Liver (tissue), 9 donors: ENCODE results near the gene EGF. TPM values are rescaled to one million over a fixed set of nuclear protein-coding genes. Genes with fewer than 3 reads are reported as not detected.

Experiments used
- DNase-seq: peaks from one replicate; pipeline ENCODE4 v3.0.0-alpha.2; 2017; ENCODE audit warnings: low spot score
- H3K27ac ChIP-seq, 2 donors: one replicate each; pipeline ENCODE4 v1.7.0; 2013; ENCODE audit warnings: inconsistent platforms in 2 of 2, low read length in 2 of 2, control low read depth in 1 of 2, low read depth in 1 of 2, mild to moderate bottlenecking in 1 of 2
- H3K27me3 ChIP-seq, 4 donors: one replicate each; pipeline versions ENCODE4 v1.6.1 to v1.7.0; 2013; ENCODE audit warnings: low read length in 3 of 4, inconsistent platforms in 1 of 4, mild to moderate bottlenecking in 1 of 4, moderate library complexity in 1 of 4; ENCODE audit not compliant: control insufficient read depth in 4 of 4, insufficient read depth in 4 of 4
- H3K36me3 ChIP-seq, 4 donors: one replicate each; pipeline versions ENCODE4 v1.6.1 to v1.7.0; 2013; ENCODE audit warnings: low read length in 3 of 4, mild to moderate bottlenecking in 3 of 4, low read depth in 1 of 4, moderate library complexity in 1 of 4; ENCODE audit not compliant: control insufficient read depth in 4 of 4, insufficient read depth in 3 of 4
- H3K4me1 ChIP-seq, 4 donors: one replicate each; pipeline versions ENCODE4 v1.6.1 to v1.7.0; 2013; ENCODE audit warnings: low read length in 3 of 4, mild to moderate bottlenecking in 3 of 4, moderate library complexity in 1 of 4; ENCODE audit not compliant: control insufficient read depth in 4 of 4, insufficient read depth in 4 of 4
- H3K4me3 ChIP-seq, 3 donors: one replicate each; pipeline versions ENCODE4 v1.6.1 to v1.7.0; 2013; ENCODE audit warnings: low read length in 3 of 3, control low read depth in 1 of 3, low read depth in 1 of 3, mild to moderate bottlenecking in 1 of 3
- H3K9ac ChIP-seq, 2 donors: one replicate each; pipeline ENCODE4 v1.7.0; 2013; ENCODE audit warnings: low read length in 2 of 2, mild to moderate bottlenecking in 2 of 2, moderate library complexity in 2 of 2, control low read depth in 1 of 2, low read depth in 1 of 2
- H3K9me3 ChIP-seq, 4 donors: one replicate each; pipeline versions ENCODE4 v1.6.1 to v1.7.0; 2013; ENCODE audit warnings: low read length in 3 of 4; ENCODE audit not compliant: control insufficient read depth in 4 of 4
- ATF3 ChIP-seq: IDR thresholded peaks from 2 replicates; pipeline ENCODE4 v1.6.1; 2016; ENCODE audit warnings: antibody characterized with exemption
- CTCF ChIP-seq: fragments of 150-350 bp; IDR thresholded peaks from 2 replicates; pipeline ENCODE4 v1.5.1; 2017; ENCODE audit warnings: improper control_type of control experiment, low read depth, low read length; ENCODE audit not compliant: missing input control
- EGR1 ChIP-seq, 2 donors: IDR thresholded peaks; 2 replicates each; pipeline ENCODE4 v1.6.1; 2016 to 2018; ENCODE audit warnings: antibody characterized with exemption in 2 of 2, low read depth in 2 of 2
- FOXA1 ChIP-seq: IDR thresholded peaks from 2 replicates; pipeline ENCODE4 v1.6.1; 2016; ENCODE audit warnings: antibody characterized with exemption
- FOXA2 ChIP-seq: IDR thresholded peaks from 2 replicates; pipeline ENCODE4 v1.6.1; 2016; ENCODE audit warnings: antibody characterized with exemption
- GABPA ChIP-seq, 2 donors: IDR thresholded peaks in 1 of 2; conservative IDR thresholded peaks in 1 of 2; 2 replicates each; pipeline ENCODE4 v1.6.1; 2016; ENCODE audit warnings: antibody characterized with exemption in 2 of 2, mild to moderate bottlenecking in 1 of 2, moderate library complexity in 1 of 2
- HNF4A ChIP-seq, 2 donors: conservative IDR thresholded peaks; 2 replicates each; pipeline ENCODE4 v1.6.1; 2016; ENCODE audit warnings: antibody characterized with exemption in 2 of 2, mild to moderate bottlenecking in 2 of 2
- HNF4G ChIP-seq: IDR thresholded peaks from 2 replicates; pipeline ENCODE4 v1.6.1; 2016; ENCODE audit warnings: antibody characterized with exemption
- JUND ChIP-seq, 2 donors: IDR thresholded peaks; 2 replicates each; pipeline ENCODE4 v1.6.1; 2016; ENCODE audit warnings: antibody characterized with exemption in 2 of 2
- NR2F2 ChIP-seq: IDR thresholded peaks from 2 replicates; pipeline ENCODE4 v1.6.1; 2016; ENCODE audit warnings: antibody characterized with exemption
- RAD21 ChIP-seq, 2 donors: IDR thresholded peaks; 2 replicates each; pipeline ENCODE4 v1.6.1; 2016; ENCODE audit warnings: antibody characterized with exemption in 2 of 2, mild to moderate bottlenecking in 2 of 2
- REST ChIP-seq: IDR thresholded peaks from 2 replicates; pipeline ENCODE4 v1.6.1; 2016; ENCODE audit warnings: antibody characterized with exemption, mild to moderate bottlenecking
- SP1 ChIP-seq: IDR thresholded peaks from 2 replicates; pipeline ENCODE4 v1.6.1; 2018; ENCODE audit warnings: antibody characterized with exemption, mild to moderate bottlenecking
- TAF1 ChIP-seq: conservative IDR thresholded peaks from 2 replicates; pipeline ENCODE4 v1.6.1; 2016; ENCODE audit warnings: antibody characterized with exemption, mild to moderate bottlenecking
- YY1 ChIP-seq: IDR thresholded peaks from 2 replicates; pipeline ENCODE4 v1.6.1; 2016; ENCODE audit warnings: antibody characterized with exemption, mild to moderate bottlenecking
- WGBS: extraction: QIAGEN DNeasy Blood & Tissue Kit; methylation state at CpG from one replicate; pipeline ENCODE4 v1.1.7; 2013; 5-methylcytosine and 5-hydroxymethylcytosine counted together
- polyA plus RNA-seq, 2 donors: library from polyadenylated mRNA; stranded (reverse) in 1 of 2; unstranded in 1 of 2; fragments of 200-250 nt in 1 of 2; fragments of >200 nt in 1 of 2; fragmentation: Nextera tagmentation in 1 of 2; extraction: Ambion mirVana in 1 of 2; gene quantifications; one replicate each; pipeline versions ENCODE4 v1.2.1 to v1.2.3, GENCODE V29; 2013 to 2015
- total RNA-seq, 2 donors: library from RNA; depleted of rRNA; stranded (reverse); fragments of >200 nt; gene quantifications; one replicate each; pipeline ENCODE4 v1.2.3, GENCODE V29; 2014
- TF ChIP-seq, protein P1 (sequence below): IDR thresholded peaks from 2 replicates; pipeline ENCODE4 v1.6.1; 2016; ENCODE audit warnings: antibody characterized with exemption
- TF ChIP-seq, protein P2 (sequence below): IDR thresholded peaks from 2 replicates; pipeline ENCODE4 v1.6.1; 2016; ENCODE audit warnings: antibody characterized with exemption
- donor health status: healthy.
- donor health status: healthy.
- donor health status: healthy.
- donor health status: healthy.
- donor health status: healthy.

The EGF gene
- total and polyA plus RNA-seq, 4 donors = 0.65 TPM; not detected in 3

- no peak for DNase-seq
- WGBS = 93% methylated on average over 1 of the region's 1 CpG
- Histone ChIP-seq H3K27me3 (no peaks in the 10 kb centered on the region), H3K9ac (no peak overlapping the region), H3K4me3 (no peak overlapping the region), H3K4me1 (no peaks in the 10 kb centered on the region), H3K27ac (no peak overlapping the region), H3K36me3 (no peaks in the 10 kb centered on the region), H3K9me3 (no peaks in the 10 kb centered on the region)
- TF ChIP-seq FOXA2 = no peak
- TF ChIP-seq, protein P1, sequence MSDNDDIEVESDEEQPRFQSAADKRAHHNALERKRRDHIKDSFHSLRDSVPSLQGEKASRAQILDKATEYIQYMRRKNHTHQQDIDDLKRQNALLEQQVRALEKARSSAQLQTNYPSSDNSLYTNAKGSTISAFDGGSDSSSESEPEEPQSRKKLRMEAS = no peak
- TF ChIP-seq RAD21 (IDR thresholded peaks at IDR 0.05) = no peak
- no peak for TF ChIP-seq JUND (IDR thresholded peaks at IDR 0.05)
- no peak for TF ChIP-seq EGR1 (IDR thresholded peaks at IDR 0.05; ENCODE audit: low read depth in 2 of 2)
- no peak for TF ChIP-seq CTCF
- no peak for TF ChIP-seq ATF3
- no peak for TF ChIP-seq HNF4A (conservative IDR thresholded peaks at IDR 0.05)
- TF ChIP-seq SP1 = no peak
- no peak for TF ChIP-seq GABPA (IDR thresholded peaks at IDR 0.05 in 1 of 2, conservative IDR thresholded peaks at IDR 0.05 in 1 of 2)
- TF ChIP-seq NR2F2 = no peak
- no peak for TF ChIP-seq TAF1
- TF ChIP-seq FOXA1 = no peak
Observed at GRCh38 chr4:109981936-109982335, 69.3 kb downstream of the EGF start.

DNA sequence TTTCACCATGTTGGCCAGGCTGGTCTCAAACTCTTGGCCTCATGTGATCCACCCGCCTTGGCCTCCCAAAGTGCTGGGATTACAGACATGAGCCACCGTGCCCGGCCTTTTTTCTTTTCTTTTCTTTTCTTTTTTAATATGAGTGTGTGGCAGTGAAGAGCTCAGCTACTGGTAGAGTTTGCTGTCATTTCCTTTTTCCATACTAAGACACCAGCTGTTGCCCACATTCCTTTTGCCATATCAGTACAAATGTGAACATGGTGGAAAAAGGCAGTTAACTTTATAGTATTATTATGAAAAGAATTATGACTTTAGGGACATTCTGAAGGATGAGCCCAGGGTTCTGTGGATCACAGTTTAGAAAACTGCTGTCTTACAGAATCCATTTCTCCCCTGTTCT is 69.8 kb downstream of the EGF start:
- H3K9ac ChIP-seq = no peak overlapping the region
- no peak for TF ChIP-seq NR2F2
- no peak for TF ChIP-seq TAF1
- TF ChIP-seq JUND (IDR thresholded peaks at IDR 0.05) = no peak
- TF ChIP-seq, protein P1 = no peak
- no peak for TF ChIP-seq YY1
- TF ChIP-seq HNF4G = no peak
- TF ChIP-seq, protein P2, sequence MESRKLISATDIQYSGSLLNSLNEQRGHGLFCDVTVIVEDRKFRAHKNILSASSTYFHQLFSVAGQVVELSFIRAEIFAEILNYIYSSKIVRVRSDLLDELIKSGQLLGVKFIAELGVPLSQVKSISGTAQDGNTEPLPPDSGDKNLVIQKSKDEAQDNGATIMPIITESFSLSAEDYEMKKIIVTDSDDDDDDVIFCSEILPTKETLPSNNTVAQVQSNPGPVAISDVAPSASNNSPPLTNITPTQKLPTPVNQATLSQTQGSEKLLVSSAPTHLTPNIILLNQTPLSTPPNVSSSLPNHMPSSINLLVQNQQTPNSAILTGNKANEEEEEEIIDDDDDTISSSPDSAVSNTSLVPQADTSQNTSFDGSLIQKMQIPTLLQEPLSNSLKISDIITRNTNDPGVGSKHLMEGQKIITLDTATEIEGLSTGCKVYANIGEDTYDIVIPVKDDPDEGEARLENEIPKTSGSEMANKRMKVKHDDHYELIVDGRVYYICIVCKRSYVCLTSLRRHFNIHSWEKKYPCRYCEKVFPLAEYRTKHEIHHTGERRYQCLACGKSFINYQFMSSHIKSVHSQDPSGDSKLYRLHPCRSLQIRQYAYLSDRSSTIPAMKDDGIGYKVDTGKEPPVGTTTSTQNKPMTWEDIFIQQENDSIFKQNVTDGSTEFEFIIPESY = no peak
- TF ChIP-seq RAD21 (IDR thresholded peaks at IDR 0.05) = no peak
- no peak for TF ChIP-seq FOXA1
- no peak for TF ChIP-seq SP1
- no peak for TF ChIP-seq ATF3
- no peak for TF ChIP-seq REST
- no peak for TF ChIP-seq GABPA (IDR thresholded peaks at IDR 0.05 in 1 of 2, conservative IDR thresholded peaks at IDR 0.05 in 1 of 2)
- TF ChIP-seq HNF4A (conservative IDR thresholded peaks at IDR 0.05) = no peak
- no peak for DNase-seq
- H3K4me1 ChIP-seq = no peaks in the 10 kb centered on the region
- WGBS = 91% methylated on average over 3 of the region's 3 CpGs
- H3K27me3 ChIP-seq = no peaks in the 10 kb centered on the region
- no peak overlapping the region for H3K27ac ChIP-seq
- no peaks in the 10 kb centered on the region for H3K9me3 ChIP-seq
- H3K36me3 ChIP-seq = no peaks in the 10 kb centered on the region
- no peak overlapping the region for H3K4me3 ChIP-seq
